Heart left ventricle (tissue), 16 donors: ENCODE data around the gene KRTAP5-6. TPM values are rescaled to one million over a fixed set of nuclear protein-coding genes. Genes with fewer than 3 reads are reported as not detected.

Experiments
- ATAC-seq, 4 donors: fragments of 200-7000 bp; cut with Tn5 transposase; one replicate each; pipeline ENCODE4 v1.9.1; 2020 to 2022; ENCODE audit warnings: moderate library complexity in 4 of 4, mild to moderate bottlenecking in 3 of 4, moderate number of reproducible peaks in 1 of 4
- DNase-seq, 5 donors: peaks; one replicate each; pipeline ENCODE4 v3.0.0-alpha.2; 2020
- H3K27ac ChIP-seq, 12 donors: fragments of 200-600 bp; sonication (generic) in 4 of 12; one replicate each; pipeline versions ENCODE4 v1.5.0 to v1.8.0; 2016 to 2022; ENCODE audit warnings: mild to moderate bottlenecking in 2 of 12
- H3K27me3 ChIP-seq, 9 donors: fragments of 200-600 bp; sonication (generic) in 2 of 9; one replicate each; pipeline versions ENCODE4 v1.5.1 to v1.8.0; 2016 to 2022; ENCODE audit warnings: mild to moderate bottlenecking in 3 of 9
- H3K36me3 ChIP-seq, 9 donors: fragments of 200-600 bp; sonication (generic) in 2 of 9; one replicate each; pipeline versions ENCODE4 v1.5.0 to v1.8.0; 2018 to 2022; ENCODE audit warnings: mild to moderate bottlenecking in 2 of 9
- H3K4me1 ChIP-seq, 12 donors: fragments of 200-600 bp; sonication (generic) in 4 of 12; one replicate each; pipeline versions ENCODE4 v1.5.0 to v1.8.0; 2016 to 2022; ENCODE audit warnings: mild to moderate bottlenecking in 3 of 12
- H3K4me3 ChIP-seq, 12 donors: fragments of 200-600 bp; sonication (generic) in 4 of 12; one replicate each; pipeline versions ENCODE4 v1.5.0 to v1.8.0; 2017 to 2022; ENCODE audit warnings: mild to moderate bottlenecking in 9 of 12, moderate library complexity in 4 of 12
- H3K9me3 ChIP-seq, 12 donors: fragments of 200-600 bp; sonication (generic) in 4 of 12; one replicate each; pipeline versions ENCODE4 v1.5.0 to v1.8.0; 2016 to 2022; ENCODE audit warnings: mild to moderate bottlenecking in 1 of 12
- POLR2A ChIP-seq, 2 donors: fragments of 450-650 bp; IDR thresholded peaks; one replicate each; pipeline ENCODE4 v1.6.1; 2017; ENCODE audit warnings: antibody characterized with exemption in 2 of 2, mild to moderate bottlenecking in 2 of 2, moderate library complexity in 2 of 2
- WGBS, 4 donors: extraction: QIAGEN DNeasy Blood & Tissue Kit in 2 of 4; methylation state at CpG; one replicate each; pipeline versions ENCODE4 v1.1.5 to v1.1.7; 2013 to 2018; 5-methylcytosine and 5-hydroxymethylcytosine counted together
- intact Hi-C, 10 donors: fragments of 100-400 bp; cut with DNase I; formaldehyde crosslinking; loops; one replicate each; pipeline versions ENCODE4 v1.11.1 to v1.14.2; 2022
- polyA plus RNA-seq, 2 donors: library from polyadenylated mRNA; stranded (reverse); fragments of 200-250 nt; gene quantifications; one replicate each; pipeline ENCODE4 v1.2.3, GENCODE V29; 2013
- total RNA-seq, 9 donors: library from RNA; depleted of rRNA in 2 of 9; stranded (reverse); fragments of >200 nt in 2 of 9; fragmentation: NEBNext Ultra II Directional in 3 of 9; extraction: Animal tissue kit (Norgen Biotek cat#: 25700) in 3 of 9; gene quantifications; one replicate each; pipeline versions ENCODE4 v1.1.0 to v1.2.4, GENCODE V29; 2016 to 2023
- TF ChIP-seq, protein P1 (sequence below), 12 donors: fragments of 200-600 bp; sonication (generic) in 4 of 12; IDR thresholded peaks; one replicate each; pipeline versions ENCODE4 v1.5.0 to v1.8.0; 2018 to 2022; ENCODE audit warnings: antibody characterized with exemption in 12 of 12, mild to moderate bottlenecking in 5 of 12
- donor health status: ischemic (EF 13 %, LVEDD 7.1; RV severe dilation, severe dysfunction).
- donor health status: healthy with polysubstance abuse.
- donor health status: DM: no; HTN: yes; CAD: no.
- donor health status: DM: no; HTN: no; CAD: no.
- donor health status: ischemic (EF 25% LVEDD 6.9; RV normal size, moderate dysfunction).
- donor health status: ischemic (EF 25% LVEDD 5.7; RV mildly dilated, moderate dysfunction).
- donor health status: healthy.
- donor health status: DM: yes; HTN: yes; CAD: no.
- donor health status: ischemic (EF 35%, LVEDD 5.7; RV mildly dilated, moderate dysfunction).
- donor health status: nonischemic (EF 11% LVEDD 7.7; RV severe dilation, severe dysfunction).
- donor health status: DM: yes; HTN: yes; CAD: no.
- donor health status: PGD.
- donor health status: ischemic (EF 29% LVEDD 5.4; RV normal size, mild dysfunction).
- donor health status: nonischemic (EF 23%, LVEDD 6.1; RV moderate dilation, normal function).

Gene KRTAP5-6
- total and polyA plus RNA-seq, 11 donors: not detected

DNA sequence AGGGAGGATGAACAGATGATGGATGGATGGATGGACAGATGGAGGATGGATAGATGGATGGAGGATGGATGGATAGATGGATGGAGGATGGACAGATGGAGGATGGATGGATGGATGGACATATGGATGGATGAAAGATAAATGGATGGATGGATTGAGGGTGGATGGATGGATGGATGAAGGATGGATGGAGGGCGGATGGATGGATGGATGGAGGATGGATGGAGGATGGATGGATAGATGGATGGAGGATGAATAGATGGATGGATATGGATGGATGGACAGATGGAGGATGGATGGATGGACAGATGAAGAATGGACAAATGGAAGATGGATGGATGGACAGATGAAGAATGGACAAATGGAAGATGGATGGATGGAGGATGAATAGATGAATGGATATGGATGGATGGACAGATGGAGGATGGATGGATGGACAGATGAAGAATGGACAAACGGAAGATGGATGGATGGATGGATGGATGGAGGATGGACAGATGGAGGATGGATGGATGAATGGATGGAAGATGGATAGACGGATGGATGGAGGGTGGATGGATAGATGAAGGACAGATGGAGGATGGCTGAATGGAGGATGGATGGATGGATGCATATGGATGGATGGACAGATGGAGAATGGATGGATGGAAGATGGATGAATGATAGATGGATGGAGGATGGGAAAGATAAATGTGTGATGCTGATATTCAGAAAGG, 46.0 kb downstream of the KRTAP5-6 start:
- no peak for TF ChIP-seq POLR2A (IDR thresholded peaks at IDR 0.05)
- TF ChIP-seq, protein P1, sequence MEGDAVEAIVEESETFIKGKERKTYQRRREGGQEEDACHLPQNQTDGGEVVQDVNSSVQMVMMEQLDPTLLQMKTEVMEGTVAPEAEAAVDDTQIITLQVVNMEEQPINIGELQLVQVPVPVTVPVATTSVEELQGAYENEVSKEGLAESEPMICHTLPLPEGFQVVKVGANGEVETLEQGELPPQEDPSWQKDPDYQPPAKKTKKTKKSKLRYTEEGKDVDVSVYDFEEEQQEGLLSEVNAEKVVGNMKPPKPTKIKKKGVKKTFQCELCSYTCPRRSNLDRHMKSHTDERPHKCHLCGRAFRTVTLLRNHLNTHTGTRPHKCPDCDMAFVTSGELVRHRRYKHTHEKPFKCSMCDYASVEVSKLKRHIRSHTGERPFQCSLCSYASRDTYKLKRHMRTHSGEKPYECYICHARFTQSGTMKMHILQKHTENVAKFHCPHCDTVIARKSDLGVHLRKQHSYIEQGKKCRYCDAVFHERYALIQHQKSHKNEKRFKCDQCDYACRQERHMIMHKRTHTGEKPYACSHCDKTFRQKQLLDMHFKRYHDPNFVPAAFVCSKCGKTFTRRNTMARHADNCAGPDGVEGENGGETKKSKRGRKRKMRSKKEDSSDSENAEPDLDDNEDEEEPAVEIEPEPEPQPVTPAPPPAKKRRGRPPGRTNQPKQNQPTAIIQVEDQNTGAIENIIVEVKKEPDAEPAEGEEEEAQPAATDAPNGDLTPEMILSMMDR (IDR thresholded peaks at IDR 0.05): no peak
- no peak overlapping the region for H3K27ac ChIP-seq
- peaks cover 0 to 14% (median 2%) of the 10 kb centered on the region in 12 donors for H3K4me1 ChIP-seq
- DNase-seq: no peak
- H3K9me3 ChIP-seq: peaks cover 0 to under 1% (median 0%) of the 10 kb centered on the region in 12 donors
- no peak for ATAC-seq
- H3K4me3 ChIP-seq: no peak overlapping the region
- peaks cover 0 to 20% (median 0%) of the 10 kb centered on the region in 9 donors for H3K27me3 ChIP-seq
- intact Hi-C loops: no loop called here
- 83 to 89% (median 86%) methylated on average over 3 of the region's 3 CpGs for WGBS, 4 donors
- no peaks in the 10 kb centered on the region for H3K36me3 ChIP-seq

DNA sequence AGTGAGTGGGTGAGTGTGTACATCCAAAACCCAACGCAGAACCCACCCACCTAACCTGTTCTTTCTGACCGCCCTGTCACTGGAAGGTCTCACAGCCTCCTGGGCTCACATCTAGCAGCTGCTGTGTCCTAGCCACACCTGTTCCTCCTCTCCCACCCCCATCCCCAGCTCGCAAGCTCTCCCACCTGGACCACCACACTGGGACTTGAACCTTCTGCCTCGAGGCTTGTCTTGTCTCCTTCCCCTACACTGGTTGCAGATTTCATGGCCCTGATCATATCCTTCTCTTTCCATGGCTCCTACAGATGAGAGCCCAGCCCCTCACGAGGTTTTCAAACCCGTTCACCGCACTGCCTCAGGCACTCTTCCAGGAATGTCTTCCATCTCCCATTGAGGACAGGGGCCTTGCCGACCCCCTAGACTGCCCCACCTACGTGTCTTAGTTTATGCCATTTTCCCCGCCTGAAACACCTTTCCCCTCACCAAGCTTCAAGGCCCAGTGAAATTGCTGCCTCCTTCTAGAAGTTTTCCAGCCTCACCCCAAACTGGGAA, 46.7 kb downstream of the KRTAP5-6 start:
- TF ChIP-seq POLR2A (IDR thresholded peaks at IDR 0.05): no peak
- TF ChIP-seq, protein P1 (IDR thresholded peaks at IDR 0.05): no peak
- Histone ChIP-seq H3K4me1 (peaks cover 0 to 18% (median 4%) of the 10 kb centered on the region in 12 donors), H3K27ac (no peak overlapping the region), H3K4me3 (no peak overlapping the region), H3K27me3 (peaks cover 0 to 18% (median 0%) of the 10 kb centered on the region in 9 donors), H3K9me3 (no peaks in the 10 kb centered on the region), H3K36me3 (no peaks in the 10 kb centered on the region)
- WGBS, 4 donors: 80 to 86% (median 83%) methylated on average over 10 of the region's 10 CpGs
- ATAC-seq: no peak
- intact Hi-C loops: no loop called here
- no peak for DNase-seq

DNA sequence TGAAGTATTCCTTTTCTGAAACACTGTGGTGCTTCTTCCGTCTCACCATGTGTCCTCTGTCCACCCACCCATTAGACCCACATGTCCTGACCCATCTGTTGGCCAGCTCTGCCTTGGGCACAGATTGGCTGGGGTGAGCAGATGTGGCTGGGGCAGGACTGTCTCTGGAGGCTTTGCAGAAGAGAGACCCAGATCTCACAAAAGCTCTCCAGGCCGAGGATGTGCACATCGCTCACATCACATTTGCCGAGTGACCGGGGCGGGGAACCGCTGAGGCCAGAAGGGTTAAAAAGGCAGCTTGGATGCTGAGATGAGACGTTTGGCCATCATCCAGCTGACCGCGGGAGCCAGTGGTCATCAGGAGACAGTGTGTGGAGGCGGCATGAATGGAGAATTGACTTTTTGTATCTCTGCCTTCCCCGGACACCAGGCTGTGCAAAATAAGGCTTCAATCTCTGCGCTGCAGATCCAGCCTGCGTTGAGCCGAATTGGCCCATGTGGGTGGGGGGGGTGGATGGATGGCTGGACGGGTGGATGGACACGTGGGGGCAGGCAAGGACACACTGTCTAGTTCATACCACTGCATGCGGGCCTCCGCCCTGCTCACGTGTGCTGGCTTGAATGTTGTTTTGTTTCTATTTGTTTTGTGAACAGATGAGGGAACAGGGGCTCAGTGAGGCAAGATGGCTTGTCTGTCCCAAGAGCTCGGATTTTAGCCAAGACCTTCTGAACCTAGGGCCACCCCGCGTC, 47.3 kb downstream of the KRTAP5-6 start:
- no peak for DNase-seq
- H3K4me1 ChIP-seq: peaks cover 0 to 25% (median 8%) of the 10 kb centered on the region in 12 donors
- 44 to 70% (median 58%) methylated on average over 22 to 23 of the region's 23 CpGs for WGBS, 4 donors

More for the DNA sequence above, 47.3 kb downstream of the KRTAP5-6 start:
- intact Hi-C loops: no loop called here
- Histone ChIP-seq H3K9me3 (no peaks in the 10 kb centered on the region), H3K27me3 (peaks cover 0 to 21% (median 3%) of the 10 kb centered on the region in 9 donors), H3K36me3 (no peaks in the 10 kb centered on the region), H3K4me3 (no peak overlapping the region), H3K27ac (no peak overlapping the region)
- ATAC-seq: peak in 3 of 4 donors; percentile 19 to 59 (median 44)
- no peak for TF ChIP-seq POLR2A (IDR thresholded peaks at IDR 0.05)
- TF ChIP-seq, protein P1 (IDR thresholded peaks at IDR 0.05): no peak
